Neural progenitor cell (in vitro differentiated cells): Measurements from ENCODE around the gene TUBB2A. TPM values are rescaled to one million over a fixed set of nuclear protein-coding genes. Genes with fewer than 3 reads are reported as not detected.

ENCODE experiments used
- DNase-seq: peaks from one replicate; pipeline ENCODE4 v3.0.0-alpha.2; 2016; ENCODE audit warnings: low spot score
- H2AFZ ChIP-seq: fragments of 200-600 bp; sonication (generic); replicated peaks from 2 replicates; pipeline ENCODE4 v1.6.1; 2016; ENCODE audit warnings: antibody characterized with exemption
- H3F3A ChIP-seq: fragments of 200-600 bp; sonication (generic); 2 replicates; pipeline ENCODE4 v1.6.1; 2016; ENCODE audit warnings: antibody characterized with exemption, low read depth
- H3K27ac ChIP-seq: fragments of 200-600 bp; sonication (generic); 2 replicates; pipeline ENCODE4 v1.5.1; 2016; ENCODE audit warnings: mild to moderate bottlenecking
- H3K27me3 ChIP-seq: fragments of 200-600 bp; sonication (generic); 2 replicates; pipeline ENCODE4 v1.6.1; 2016; ENCODE audit warnings: mild to moderate bottlenecking, moderate library complexity
- H3K36me3 ChIP-seq: fragments of 200-600 bp; sonication (generic); 2 replicates; pipeline ENCODE4 v1.5.1; 2016
- H3K4me1 ChIP-seq: fragments of 200-600 bp; sonication (generic); 2 replicates; pipeline ENCODE4 v1.6.1; 2016; ENCODE audit warnings: mixed run types
- H3K4me2 ChIP-seq: fragments of 200-600 bp; sonication (generic); 2 replicates; pipeline ENCODE4 v1.6.1; 2016
- H3K4me3 ChIP-seq: fragments of 200-600 bp; sonication (generic); 2 replicates; pipeline ENCODE4 v1.5.1; 2016
- H3K79me2 ChIP-seq: fragments of 200-600 bp; sonication (generic); 2 replicates; pipeline ENCODE4 v1.6.1; 2016; ENCODE audit warnings: low read depth
- H3K9ac ChIP-seq: fragments of 200-600 bp; sonication (generic); 2 replicates; pipeline ENCODE4 v1.6.1; 2016
- H3K9me3 ChIP-seq: fragments of 200-600 bp; sonication (generic); 2 replicates; pipeline ENCODE4 v1.5.1; 2016; ENCODE audit warnings: low read depth
- H4K20me1 ChIP-seq: fragments of 200-600 bp; sonication (generic); 2 replicates; pipeline ENCODE4 v1.6.1; 2016; ENCODE audit warnings: low read depth
- H3K27ac Mint-ChIP-seq: 3 replicates; pipeline ENCODE4 v1.8.0; 2021; ENCODE audit warnings: mixed read lengths
- H3K27me3 Mint-ChIP-seq: 2 replicates; pipeline ENCODE4 v1.8.0; 2022; ENCODE audit warnings: low read depth, mild to moderate bottlenecking, inconsistent platforms, moderate library complexity, mixed read lengths; ENCODE audit not compliant: insufficient read depth
- H3K36me3 Mint-ChIP-seq: 3 replicates; pipeline ENCODE4 v1.8.0; 2021; ENCODE audit warnings: mixed read lengths
- H3K4me1 Mint-ChIP-seq: 3 replicates; pipeline ENCODE4 v1.8.0; 2021; ENCODE audit warnings: mixed read lengths
- H3K4me3 Mint-ChIP-seq: 3 replicates; pipeline ENCODE4 v1.8.0; 2021; ENCODE audit warnings: mild to moderate bottlenecking, moderate library complexity, mixed read lengths
- H3K9me3 Mint-ChIP-seq: 3 replicates; pipeline ENCODE4 v1.8.0; 2020; ENCODE audit warnings: mixed read lengths
- EZH2 ChIP-seq: fragments of 200-600 bp; sonication (generic); IDR thresholded peaks from 2 replicates; pipeline ENCODE4 v1.6.1; 2017; ENCODE audit warnings: antibody characterized with exemption, mild to moderate bottlenecking, moderate library complexity
- EZH2phosphoT487 ChIP-seq: fragments of 200-600 bp; sonication (generic); IDR thresholded peaks from 2 replicates; pipeline ENCODE4 v1.6.1; 2017; ENCODE audit warnings: antibody characterized with exemption
- total RNA-seq: library from RNA; depleted of rRNA; stranded (reverse); fragments of >200 nt; gene quantifications from 2 replicates; pipeline ENCODE4 v1.2.3, GENCODE V29; 2015; ENCODE audit warnings: low replicate concordance
- TF ChIP-seq, protein P1 (sequence below): fragments of 200-600 bp; sonication (generic); IDR thresholded peaks from 2 replicates; pipeline ENCODE4 v1.5.1; 2017; ENCODE audit warnings: antibody characterized with exemption, mild to moderate bottlenecking

Gene TUBB2A
- total RNA-seq, 1 donor from 2014 or later: 57.9 TPM

GRCh38 chr6:3137057-3137777 is 20.1 kb downstream of the TUBB2A start:
- H3K36me3 Mint-ChIP-seq: peaks cover 51% of the 10 kb centered on the region
- no peaks in the 10 kb centered on the region for H3K4me1 Mint-ChIP-seq
- H3K79me2 ChIP-seq: no peaks in the 10 kb centered on the region
- H3K9me3 ChIP-seq: no peaks in the 10 kb centered on the region
- H3K4me3 ChIP-seq: no peak overlapping the region
- no peaks in the 10 kb centered on the region for H4K20me1 ChIP-seq
- no peak overlapping the region for H3K27ac ChIP-seq
- H3K4me1 ChIP-seq: no peaks in the 10 kb centered on the region
- H3K9me3 Mint-ChIP-seq: no peaks in the 10 kb centered on the region
- H3K4me3 Mint-ChIP-seq: no peak overlapping the region
- no peak overlapping the region for H2AFZ ChIP-seq
- H3F3A ChIP-seq: no peaks in the 10 kb centered on the region
- no peaks in the 10 kb centered on the region for H3K27me3 ChIP-seq
- H3K27ac Mint-ChIP-seq: no peak overlapping the region
- H3K27me3 Mint-ChIP-seq: peaks cover 2% of the 10 kb centered on the region
- H3K36me3 ChIP-seq: peaks cover 21% of the 10 kb centered on the region
- TF ChIP-seq EZH2 (no peak), EZH2phosphoT487 (no peak)
- TF ChIP-seq, protein P1, sequence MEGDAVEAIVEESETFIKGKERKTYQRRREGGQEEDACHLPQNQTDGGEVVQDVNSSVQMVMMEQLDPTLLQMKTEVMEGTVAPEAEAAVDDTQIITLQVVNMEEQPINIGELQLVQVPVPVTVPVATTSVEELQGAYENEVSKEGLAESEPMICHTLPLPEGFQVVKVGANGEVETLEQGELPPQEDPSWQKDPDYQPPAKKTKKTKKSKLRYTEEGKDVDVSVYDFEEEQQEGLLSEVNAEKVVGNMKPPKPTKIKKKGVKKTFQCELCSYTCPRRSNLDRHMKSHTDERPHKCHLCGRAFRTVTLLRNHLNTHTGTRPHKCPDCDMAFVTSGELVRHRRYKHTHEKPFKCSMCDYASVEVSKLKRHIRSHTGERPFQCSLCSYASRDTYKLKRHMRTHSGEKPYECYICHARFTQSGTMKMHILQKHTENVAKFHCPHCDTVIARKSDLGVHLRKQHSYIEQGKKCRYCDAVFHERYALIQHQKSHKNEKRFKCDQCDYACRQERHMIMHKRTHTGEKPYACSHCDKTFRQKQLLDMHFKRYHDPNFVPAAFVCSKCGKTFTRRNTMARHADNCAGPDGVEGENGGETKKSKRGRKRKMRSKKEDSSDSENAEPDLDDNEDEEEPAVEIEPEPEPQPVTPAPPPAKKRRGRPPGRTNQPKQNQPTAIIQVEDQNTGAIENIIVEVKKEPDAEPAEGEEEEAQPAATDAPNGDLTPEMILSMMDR: no peak
- no peak overlapping the region for H3K4me2 ChIP-seq
- no peak for DNase-seq
- H3K9ac ChIP-seq: no peak overlapping the region

DNA sequence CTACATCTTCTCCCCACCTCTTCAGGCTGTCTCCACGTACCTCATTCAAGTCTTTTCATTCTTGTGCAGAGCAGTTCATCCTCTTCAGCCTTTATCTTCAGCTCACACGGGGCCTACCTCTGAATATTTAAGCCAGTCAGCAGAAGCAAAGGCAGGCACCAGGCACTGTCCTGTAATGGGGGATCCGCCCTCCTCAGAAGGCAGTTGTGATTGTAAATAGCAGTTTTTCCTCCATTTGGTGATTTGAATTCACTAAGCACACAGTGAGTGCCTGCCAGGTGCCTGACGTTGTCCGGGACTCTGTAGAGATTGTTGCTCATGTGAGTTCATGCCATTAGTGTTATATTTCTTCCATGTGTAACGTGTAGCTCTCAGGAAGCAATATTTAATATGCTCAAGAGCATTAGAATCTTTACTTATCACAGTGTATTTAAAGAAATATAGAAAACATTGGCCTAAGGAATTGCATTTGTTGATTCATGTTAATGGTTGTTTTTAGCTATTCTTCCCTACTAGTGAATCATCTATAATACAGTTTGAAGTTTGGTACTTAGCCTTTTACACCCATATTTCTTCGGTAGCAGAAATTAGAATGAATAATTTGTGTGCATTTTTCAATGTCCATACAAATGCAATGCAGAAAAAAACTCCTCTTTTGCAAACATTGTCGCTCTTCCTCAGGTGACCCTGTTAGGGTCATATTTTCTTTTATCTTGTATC is 20.9 kb downstream of the TUBB2A start:
- Histone ChIP-seq H3K27ac (no peak overlapping the region), H3K36me3 (peaks cover 21% of the 10 kb centered on the region), H2AFZ (no peak overlapping the region), H3K4me1 (no peaks in the 10 kb centered on the region), H3K9ac (no peak overlapping the region), H3K27me3 (no peaks in the 10 kb centered on the region), H3K4me2 (no peak overlapping the region), H3K4me3 (no peak overlapping the region), H3K79me2 (no peaks in the 10 kb centered on the region), H3K9me3 (no peaks in the 10 kb centered on the region), H4K20me1 (no peaks in the 10 kb centered on the region), H3F3A (no peaks in the 10 kb centered on the region)
- Mint-ChIP-seq H3K36me3 (peaks cover 55% of the 10 kb centered on the region), H3K27ac (no peak overlapping the region), H3K4me1 (no peaks in the 10 kb centered on the region), H3K27me3 (peaks cover 3% of the 10 kb centered on the region), H3K4me3 (no peak overlapping the region), H3K9me3 (no peaks in the 10 kb centered on the region)
- TF ChIP-seq EZH2: no peak
- TF ChIP-seq, protein P1: no peak
- no peak for TF ChIP-seq EZH2phosphoT487
- DNase-seq: no peak

GRCh38 chr6:3135668-3136291 is 21.6 kb downstream of the TUBB2A start:
- no peak overlapping the region for H3K27ac ChIP-seq
- no peak overlapping the region for H3K4me2 ChIP-seq
- no peak overlapping the region for H3K4me3 Mint-ChIP-seq
- peaks cover 21% of the 10 kb centered on the region for H3K36me3 ChIP-seq
- TF ChIP-seq EZH2 (no peak), EZH2phosphoT487 (no peak)
- TF ChIP-seq, protein P1: no peak
- H4K20me1 ChIP-seq: no peaks in the 10 kb centered on the region
- no peaks in the 10 kb centered on the region for H3F3A ChIP-seq
- no peaks in the 10 kb centered on the region for H3K9me3 Mint-ChIP-seq
- H3K79me2 ChIP-seq: no peaks in the 10 kb centered on the region
- no peak overlapping the region for H3K4me3 ChIP-seq
- DNase-seq: no peak
- no peaks in the 10 kb centered on the region for H3K27me3 ChIP-seq
- H3K27ac Mint-ChIP-seq: no peak overlapping the region
- no peaks in the 10 kb centered on the region for H3K4me1 ChIP-seq
- no peaks in the 10 kb centered on the region for H3K4me1 Mint-ChIP-seq
- no peak overlapping the region for H2AFZ ChIP-seq
- peaks cover 3% of the 10 kb centered on the region for H3K27me3 Mint-ChIP-seq
- no peak overlapping the region for H3K9ac ChIP-seq
- H3K9me3 ChIP-seq: no peaks in the 10 kb centered on the region
- peaks cover 58% of the 10 kb centered on the region for H3K36me3 Mint-ChIP-seq
